Body of pancreas (tissue), 4 donors: Measurements from ENCODE around the gene SLC6A8. TPM values are rescaled to one million over a fixed set of nuclear protein-coding genes. Genes with fewer than 3 reads are reported as not detected.

ENCODE experiments used
- ATAC-seq: fragments of 150-250 bp; one replicate; pipeline ENCODE4 v1.9.1; 2016
- DNase-seq, 4 donors: peaks; one replicate each; pipeline ENCODE4 v3.0.0-alpha.2; 2019
- H3K27ac ChIP-seq, 4 donors: fragments of 200-600 bp; sonication (generic); 1 replicate in 3 of 4; 2 replicates in 1 of 4; pipeline versions ENCODE4 v1.5.1 to v1.6.1; 2016 to 2019; ENCODE audit warnings: mild to moderate bottlenecking in 1 of 4, mixed read lengths in 1 of 4, moderate library complexity in 1 of 4
- H3K27me3 ChIP-seq, 2 donors: fragments of 200-600 bp; sonication (generic); one replicate each; pipeline ENCODE4 v1.6.0; 2016; ENCODE audit warnings: mild to moderate bottlenecking in 1 of 2
- H3K36me3 ChIP-seq, 2 donors: fragments of 200-600 bp; sonication (generic); replicated peaks in 1 of 2; 2 replicates each; pipeline ENCODE4 v1.5.1; 2016; ENCODE audit warnings: low read depth in 2 of 2; ENCODE audit not compliant: insufficient read depth in 1 of 2
- H3K4me1 ChIP-seq: fragments of 200-600 bp; sonication (generic); one replicate; pipeline ENCODE4 v1.6.0; 2016
- H3K4me3 ChIP-seq, 2 donors: fragments of 200-600 bp; sonication (generic); 1 replicate in 1 of 2; 2 replicates in 1 of 2; pipeline ENCODE4 v1.5.1; 2016 to 2019
- H3K9me3 ChIP-seq, 3 donors: fragments of 200-600 bp; sonication (generic); 1 replicate in 2 of 3; 2 replicates in 1 of 3; pipeline ENCODE4 v1.5.1; 2016
- CTCF ChIP-seq, 7 experiments: fragments of 450-650 bp in 4 of 7; fragments of 200-600 bp in 3 of 7; sonication (generic) in 3 of 7; IDR thresholded peaks; one replicate each; pipeline ENCODE4 v1.5.1; 2016 to 2019; ENCODE audit warnings: antibody characterized with exemption in 7 of 7
- POLR2A ChIP-seq, 3 donors: fragments of 450-650 bp; IDR thresholded peaks; one replicate each; pipeline ENCODE4 v1.6.1; 2016; ENCODE audit warnings: antibody characterized with exemption in 3 of 3, mild to moderate bottlenecking in 2 of 3
- WGBS, 2 donors: methylation state at CpG; one replicate each; pipeline ENCODE4 v1.1.5; 2017; 5-methylcytosine and 5-hydroxymethylcytosine counted together
- intact Hi-C: fragments of 100-400 bp; cut with DNase I; formaldehyde crosslinking; loops from one replicate; pipeline ENCODE4 v1.15.1; 2023
- total RNA-seq, 2 donors: library from RNA; depleted of rRNA; stranded (reverse); fragments of >200 nt; gene quantifications; one replicate each; pipeline ENCODE4 v1.1.0, GENCODE V29; 2016

Gene SLC6A8
- total RNA-seq, 2 donors from 2014 or later, result 11.7 to 18.5 TPM

GRCh38 chrX:153649178-153649914, 38.4 kb upstream of the SLC6A8 start:
- no peak for ATAC-seq

GRCh38 chrX:153649915-153650782, 37.6 kb upstream of the SLC6A8 start:
- TF ChIP-seq POLR2A (IDR thresholded peaks at IDR 0.05) (no peak), CTCF (IDR thresholded peaks at IDR 0.05) (no peak)
- no peak overlapping the region for H3K4me3 ChIP-seq
- H3K9me3 ChIP-seq, result no peaks in the 10 kb centered on the region
- peak in 1 of 4 donors; percentile 7 for DNase-seq
- H3K36me3 ChIP-seq, result no peaks in the 10 kb centered on the region
- H3K27ac ChIP-seq, result no peak overlapping the region
- ATAC-seq, result no peak
- intact Hi-C loops, result loop anchor here (10.0 kb wide), 1 partner anchor 95 kb away; no protein-coding TSS in a partner anchor
- peaks cover 0 to 5% of the 10 kb centered on the region in 2 donors for H3K27me3 ChIP-seq
- 79% methylated on average over 7 of the region's 41 CpGs; no CpG with 5 or more reads in 1 of the 2 donors for WGBS, 2 donors
- H3K4me1 ChIP-seq, result peaks cover 7% of the 10 kb centered on the region

More at GRCh38 chrX:153649178-153649914, 38.4 kb upstream of the SLC6A8 start:
- Histone ChIP-seq H3K4me3 (no peak overlapping the region), H3K27me3 (peaks cover 0 to 5% of the 10 kb centered on the region in 2 donors), H3K9me3 (no peaks in the 10 kb centered on the region), H3K27ac (no peak overlapping the region), H3K4me1 (peaks cover 9% of the 10 kb centered on the region), H3K36me3 (no peaks in the 10 kb centered on the region)
- intact Hi-C loops, result no loop called here
- WGBS, 2 donors, result 76 to 78% methylated on average over 6 to 10 of the region's 26 CpGs
- DNase-seq, result peak; percentile 31 to 57 (median 36)
- TF ChIP-seq CTCF (IDR thresholded peaks at IDR 0.05) (peak in 5 of 7 experiments; percentile 24 to 45 (median 31)), POLR2A (IDR thresholded peaks at IDR 0.05) (no peak)

- H3K27ac ChIP-seq, result no peak overlapping the region
- H3K27me3 ChIP-seq, result peaks cover 0 to 5% of the 10 kb centered on the region in 2 donors
- no peak overlapping the region for H3K4me3 ChIP-seq
- no peak for TF ChIP-seq CTCF (IDR thresholded peaks at IDR 0.05)
- TF ChIP-seq POLR2A (IDR thresholded peaks at IDR 0.05), result no peak
- WGBS, 2 donors, result 90 to 96% methylated on average over 2 to 4 of the region's 13 CpGs
- peaks cover 7% of the 10 kb centered on the region for H3K4me1 ChIP-seq
- H3K9me3 ChIP-seq, result no peaks in the 10 kb centered on the region
- ATAC-seq, result no peak
- DNase-seq, result no peak
- no peaks in the 10 kb centered on the region for H3K36me3 ChIP-seq
- intact Hi-C loops, result loop anchor here (10.0 kb wide), 1 partner anchor 96 kb away; no protein-coding TSS in a partner anchor
These were observed 36.8 kb upstream of the SLC6A8 start for GRCh38 chrX:153650959-153651358.

GRCh38 chrX:153651540-153652079, 36.1 kb upstream of the SLC6A8 start:
- intact Hi-C loops, result loop anchor here (10.0 kb wide), 1 partner anchor 97 kb away; no protein-coding TSS in a partner anchor
- DNase-seq (peak in 1 of 4 donors; percentile 11), ATAC-seq (no peak)
- no peak overlapping the region for H3K27ac ChIP-seq
- H3K27me3 ChIP-seq, result peaks cover 0 to 3% of the 10 kb centered on the region in 2 donors
- 70 to 84% methylated on average over 4 to 6 of the region's 9 CpGs for WGBS, 2 donors
- no peak for TF ChIP-seq POLR2A (IDR thresholded peaks at IDR 0.05)
- peak in 1 of 7 experiments; percentile 15 for TF ChIP-seq CTCF (IDR thresholded peaks at IDR 0.05)
- no peaks in the 10 kb centered on the region for H3K36me3 ChIP-seq
- H3K9me3 ChIP-seq, result no peaks in the 10 kb centered on the region
- no peak overlapping the region for H3K4me3 ChIP-seq
- peaks cover 7% of the 10 kb centered on the region for H3K4me1 ChIP-seq
